GM12878 (cell line): ENCODE measurements around the gene LRP1B. TPM values are rescaled to one million over a fixed set of nuclear protein-coding genes. Genes with fewer than 3 reads are reported as not detected.

Source experiments
- ATAC-seq: fragments of 200-7000 bp; cut with Tn5 transposase; 3 replicates; pipeline ENCODE4 v1.9.1; 2020; ENCODE audit warnings: mild to moderate bottlenecking, moderate library complexity
- BruUV-seq: library from RNA; stranded (reverse); fragments of 400-500 nt; replicated peaks from 2 replicates; lab custom pipeline; 2021; lab: Mats Ljungman, UMichigan
- CTCF ChIA-PET: fragments of 300-600 bp; sonication (Branson Sonifier 250); formaldehyde crosslinking; extraction: SDS; loops from one replicate; lab custom pipeline; 2021; ENCODE audit warnings: inconsistent platforms; lab: Yijun Ruan, JAX
- POLR2A ChIA-PET: fragments of 350-600 bp; formaldehyde crosslinking; extraction: SDS; loops from one replicate; lab custom pipeline; 2021; ENCODE audit warnings: inconsistent platforms; lab: Charles Lee
- RAD21 ChIA-PET: fragments of 300-600 bp; sonication (Branson Sonifier 250); formaldehyde crosslinking; loops from one replicate; lab custom pipeline; 2023; ENCODE audit warnings: antibody characterized with exemption; ENCODE audit not compliant: unreplicated experiment; lab: Charles Lee
- SMC1A ChIA-PET: fragments of 300-600 bp; sonication (Branson Sonifier 250); formaldehyde crosslinking; loops from one replicate; lab custom pipeline; 2023; ENCODE audit not compliant: unreplicated experiment, uncharacterized antibody; lab: Charles Lee
- DNase-seq: peaks from one replicate; pipeline ENCODE4 v3.0.0-alpha.2; 2011; ENCODE audit warnings: low read depth, low spot score
- FAIRE-seq: peaks from 3 replicates; lab custom pipeline; 2011; peaks lifted over from hg19 to GRCh38; lab: Jason Lieb, UNC
- H2AFZ ChIP-seq: 2 replicates; pipeline ENCODE4 v1.6.0; 2011; ENCODE audit warnings: low read depth, low read length, control low read depth; ENCODE audit not compliant: control insufficient read depth
- H3K27ac ChIP-seq: 2 replicates; pipeline ENCODE4 v1.5.1; 2011; ENCODE audit warnings: control low read depth; ENCODE audit not compliant: control insufficient read depth, insufficient read depth
- H3K27me3 ChIP-seq, 2 experiments: replicated peaks in 1 of 2; 2 replicates each; pipeline versions ENCODE4 v1.6.0 to v1.6.1; 2011; ENCODE audit warnings: low read length in 1 of 2; ENCODE audit not compliant: control insufficient read depth in 2 of 2, insufficient read depth in 2 of 2
- H3K36me3 ChIP-seq, 2 experiments: 2 replicates each; pipeline ENCODE4 v1.5.1; 2011; ENCODE audit warnings: low read length in 1 of 2; ENCODE audit not compliant: control insufficient read depth in 2 of 2, insufficient read depth in 2 of 2
- H3K4me1 ChIP-seq: 2 replicates; pipeline ENCODE4 v1.6.1; 2011; ENCODE audit warnings: mild to moderate bottlenecking, low read length, moderate library complexity, mixed read lengths; ENCODE audit not compliant: control insufficient read depth, insufficient read depth
- H3K4me2 ChIP-seq: 2 replicates; pipeline ENCODE4 v1.6.0; 2011; ENCODE audit warnings: control low read depth; ENCODE audit not compliant: control insufficient read depth, insufficient read depth
- H3K4me3 ChIP-seq: fragments of 200-600 bp; sonication (generic); 2 replicates; pipeline ENCODE4 v1.5.1; 2016
- H3K79me2 ChIP-seq: 2 replicates; pipeline ENCODE4 v1.6.0; 2011; ENCODE audit warnings: low read length; ENCODE audit not compliant: control insufficient read depth, insufficient read depth
- H3K9ac ChIP-seq: 2 replicates; pipeline ENCODE4 v1.8.0; 2011; ENCODE audit warnings: low read length, control low read depth, mixed read lengths; ENCODE audit not compliant: control insufficient read depth, insufficient read depth
- H3K9me3 ChIP-seq: replicated peaks from 3 replicates; pipeline ENCODE4 v1.5.1; 2011; ENCODE audit warnings: mild to moderate bottlenecking, low read length; ENCODE audit not compliant: control insufficient read depth, insufficient read depth
- H4K20me1 ChIP-seq: 2 replicates; pipeline ENCODE4 v1.6.0; 2011; ENCODE audit not compliant: control insufficient read depth, insufficient read depth
- CBX3 ChIP-seq: fragments of 200-600 bp; sonication (generic); IDR thresholded peaks from 2 replicates; pipeline ENCODE4 v1.6.1; 2016; ENCODE audit warnings: low read depth, borderline replicate concordance
- CBX5 ChIP-seq: sonication (generic); IDR thresholded peaks from 2 replicates; pipeline ENCODE4 v1.6.1; 2016; ENCODE audit warnings: low read depth, moderate library complexity, mild to moderate bottlenecking, inconsistent platforms
- CHD2 ChIP-seq: IDR thresholded peaks from 2 replicates; pipeline ENCODE4 v1.6.1; 2011; ENCODE audit warnings: low read depth, low read length, improper control_type of control experiment, borderline replicate concordance
- CTCF ChIP-seq, 3 experiments: IDR thresholded peaks in 2 of 3; conservative IDR thresholded peaks in 1 of 3; 2 replicates each; pipeline ENCODE4 v1.5.1; 2011; ENCODE audit warnings: low read depth in 3 of 3, low read length in 3 of 3, mild to moderate bottlenecking in 3 of 3, control low read depth in 2 of 3, moderate library complexity in 2 of 3, inconsistent platforms in 1 of 3, mixed read lengths in 1 of 3; ENCODE audit not compliant: control insufficient read depth in 2 of 3, insufficient read depth in 1 of 3; ENCODE audit errors: extremely low read depth in 1 of 3
- FOXK2 ChIP-seq: fragments of 450-650 bp; IDR thresholded peaks from 2 replicates; pipeline ENCODE4 v1.6.1; 2017; ENCODE audit warnings: mild to moderate bottlenecking, moderate library complexity
- JUNB ChIP-seq: IDR thresholded peaks from 2 replicates; pipeline ENCODE4 v1.6.1; 2016; ENCODE audit warnings: antibody characterized with exemption, mild to moderate bottlenecking
- MLLT1 ChIP-seq: fragments of 450-650 bp; IDR thresholded peaks from 2 replicates; pipeline ENCODE4 v1.6.1; 2016; ENCODE audit warnings: mild to moderate bottlenecking
- NR2C2 ChIP-seq: IDR thresholded peaks from 2 replicates; pipeline ENCODE4 v1.6.1; 2011; ENCODE audit warnings: borderline replicate concordance, low read depth; ENCODE audit not compliant: control insufficient read depth, insufficient read length
- PBX3 ChIP-seq: IDR thresholded peaks from 2 replicates; pipeline ENCODE4 v1.6.1; 2011; ENCODE audit warnings: mild to moderate bottlenecking, low read depth, low read length, moderate library complexity; ENCODE audit not compliant: insufficient replicate concordance
- POLR2AphosphoS5 ChIP-seq: IDR thresholded peaks from 2 replicates; pipeline ENCODE4 v1.6.1; 2011; ENCODE audit warnings: mild to moderate bottlenecking, low read length, inconsistent platforms
- RAD21 ChIP-seq: IDR thresholded peaks from 2 replicates; pipeline ENCODE4 v1.6.1; 2011; ENCODE audit warnings: mild to moderate bottlenecking, low read depth, low read length, moderate library complexity; ENCODE audit not compliant: insufficient read depth
- TCF7 ChIP-seq: IDR thresholded peaks from 2 replicates; pipeline ENCODE4 v1.6.1; 2014; ENCODE audit warnings: antibody characterized with exemption, borderline replicate concordance
- ZZZ3 ChIP-seq: IDR thresholded peaks from 2 replicates; pipeline ENCODE4 v1.6.1; 2011; ENCODE audit warnings: low read depth; ENCODE audit not compliant: control insufficient read depth, insufficient read length
- WGBS: methylation state at CpG from one replicate; pipeline ENCODE4 v1.1.6; 2016; ENCODE audit warnings: low lambda C conversion rate; ENCODE audit not compliant: insufficient replicate concordance, insufficient coverage; ENCODE audit errors: missing lambda C conversion rate; 5-methylcytosine and 5-hydroxymethylcytosine counted together
- in situ Hi-C: fragments of 300-500 bp; cut with MboI; formaldehyde crosslinking; loops from 9 replicates; pipeline ENCODE4 v1.14.3; 2018; ENCODE audit warnings: mixed read lengths
- intact Hi-C: fragments of 100-400 bp; cut with micrococcal nuclease; formaldehyde crosslinking; loops from one replicate; pipeline ENCODE4 v1.14.2; 2022; ENCODE audit not compliant: unreplicated experiment
- polyA plus RNA-seq, 11 experiments: library from polyadenylated mRNA; depleted of rRNA in 4 of 11; unstranded in 6 of 11; stranded (reverse) in 5 of 11; fragments of >200 nt; fragmentation: Nextera tagmentation in 4 of 11; fragmentation: Illumina TruSeq in 1 of 11; extraction: Ambion mirVana in 4 of 11; extraction: Trizol in 1 of 11; gene quantifications; 1 replicate in 1 of 11; 2 replicates in 10 of 11; pipeline versions ENCODE4 v1.2.1 to v1.2.3, GENCODE V29; 2011 to 2016; ENCODE audit warnings: inconsistent platforms in 2 of 11, missing spikeins in 2 of 11, low read depth in 1 of 11
- total RNA-seq, 4 experiments: library from RNA; depleted of rRNA in 3 of 4; stranded (reverse); fragments of >200 nt in 3 of 4; fragmentation: Illumina TruSeq in 1 of 4; extraction: Trizol in 1 of 4; gene quantifications; 2 replicates each; pipeline versions ENCODE4 v1.2.1 to v1.2.3, GENCODE V29; 2013 to 2021

The LRP1B gene
- total and polyA plus RNA-seq, 10 of the 15 experiments (the other 5 are each of a cell fraction or from before 2014, with no cell fraction given) = under 0.01 to 0.06 (median 0.03) TPM; not detected in 5

GRCh38 chr2:142175813-142176338, 45.1 kb upstream of the LRP1B start:
- no peak overlapping the region for H2AFZ ChIP-seq
- TF ChIP-seq FOXK2 = no peak
- TF ChIP-seq CTCF (IDR thresholded peaks at IDR 0.05 in 2 of 3, conservative IDR thresholded peaks at IDR 0.05 in 1 of 3; ENCODE audit: control insufficient read depth in 2 of 3, extremely low read depth in 1 of 3, insufficient read depth in 1 of 3, low read depth in 3 of 3, low read length in 3 of 3) = no peak
- no peak for TF ChIP-seq TCF7
- no peak for TF ChIP-seq PBX3
- TF ChIP-seq NR2C2 = no peak
- TF ChIP-seq POLR2AphosphoS5 = no peak
- no peak for TF ChIP-seq JUNB
- TF ChIP-seq CBX3 = no peak
- no peak for TF ChIP-seq RAD21
- TF ChIP-seq ZZZ3 = no peak
- TF ChIP-seq MLLT1 = no peak
- TF ChIP-seq CBX5 = no peak
- TF ChIP-seq CHD2 = no peak
- no TSS peak for BruUV-seq
- H3K9ac ChIP-seq = no peak overlapping the region
- H3K27me3 ChIP-seq = no peaks in the 10 kb centered on the region
- POLR2A ChIA-PET = no interaction called here
- H3K4me2 ChIP-seq = no peak overlapping the region
- DNase-seq (no peak), FAIRE-seq (no peak), ATAC-seq (no peak)
- no peaks in the 10 kb centered on the region for H3K4me1 ChIP-seq
- no peaks in the 10 kb centered on the region for H3K36me3 ChIP-seq
- H3K4me3 ChIP-seq = no peak overlapping the region
- in situ Hi-C loops = no loop called here
- H3K79me2 ChIP-seq = no peaks in the 10 kb centered on the region
- CTCF ChIA-PET = no interaction called here
- no peak overlapping the region for H3K27ac ChIP-seq
- no peaks in the 10 kb centered on the region for H3K9me3 ChIP-seq
- RAD21 ChIA-PET = no interaction called here
- no peaks in the 10 kb centered on the region for H4K20me1 ChIP-seq
- SMC1A ChIA-PET = no interaction called here
- intact Hi-C loops = no loop called here
- 8% methylated on average over 1 of the region's 1 CpG for WGBS
